Tibial nerve (tissue), 4 donors: ENCODE results near the gene KASH5. TPM values are rescaled to one million over a fixed set of nuclear protein-coding genes. Genes with fewer than 3 reads are reported as not detected.

Experiments used
- DNase-seq, 2 donors: peaks; one replicate each; pipeline ENCODE4 v3.0.0-alpha.2; 2019; ENCODE audit warnings: low spot score in 2 of 2
- H3K27ac ChIP-seq, 4 donors: fragments of 200-600 bp; sonication (generic) in 3 of 4; one replicate each; pipeline ENCODE4 v1.5.1; 2017 to 2019; ENCODE audit warnings: mild to moderate bottlenecking in 1 of 4
- H3K27me3 ChIP-seq, 2 donors: fragments of 200-600 bp; sonication (generic) in 1 of 2; one replicate each; pipeline versions ENCODE4 v1.5.1 to v1.6.0; 2017 to 2019
- H3K36me3 ChIP-seq, 3 donors: fragments of 200-600 bp; sonication (generic); one replicate each; pipeline ENCODE4 v1.5.1; 2018 to 2019
- H3K4me1 ChIP-seq, 4 donors: fragments of 200-600 bp; sonication (generic) in 3 of 4; one replicate each; pipeline ENCODE4 v1.5.1; 2017 to 2019
- H3K4me3 ChIP-seq, 4 donors: fragments of 200-600 bp; sonication (generic) in 3 of 4; one replicate each; pipeline ENCODE4 v1.5.1; 2017 to 2019; ENCODE audit warnings: mild to moderate bottlenecking in 1 of 4, moderate library complexity in 1 of 4
- H3K9me3 ChIP-seq, 4 donors: fragments of 200-600 bp; sonication (generic) in 3 of 4; one replicate each; pipeline ENCODE4 v1.5.1; 2017 to 2019
- CTCF ChIP-seq, 5 experiments: fragments of 200-600 bp in 3 of 5; fragments of 450-650 bp in 2 of 5; sonication (generic) in 3 of 5; IDR thresholded peaks; one replicate each; pipeline ENCODE4 v1.5.1; 2016 to 2019; ENCODE audit warnings: antibody characterized with exemption in 5 of 5, mild to moderate bottlenecking in 3 of 5, moderate library complexity in 2 of 5
- EP300 ChIP-seq, 2 donors: sonication (generic); formaldehyde crosslinking; IDR thresholded peaks; one replicate each; pipeline ENCODE4 v1.6.1; 2017; ENCODE audit warnings: antibody characterized with exemption in 2 of 2, mild to moderate bottlenecking in 1 of 2
- POLR2A ChIP-seq, 2 donors: fragments of 450-650 bp; IDR thresholded peaks; one replicate each; pipeline ENCODE4 v1.6.1; 2017; ENCODE audit warnings: antibody characterized with exemption in 2 of 2, mild to moderate bottlenecking in 2 of 2, moderate library complexity in 2 of 2
- WGBS, 2 donors: methylation state at CpG; one replicate each; pipeline ENCODE4 v1.1.5; 2018; 5-methylcytosine and 5-hydroxymethylcytosine counted together
- total RNA-seq, 4 donors: library from RNA; depleted of rRNA; stranded (reverse); fragments of >200 nt; gene quantifications; one replicate each; pipeline ENCODE4 v1.1.0, GENCODE V29; 2016

KASH5 gene
- total RNA-seq, 4 donors from 2014 or later = not detected

- WGBS, 2 donors = 61 to 74% methylated on average over 26 of the region's 26 CpGs
- no peaks in the 10 kb centered on the region for H3K36me3 ChIP-seq
- TF ChIP-seq CTCF (IDR thresholded peaks at IDR 0.05) (no peak), POLR2A (IDR thresholded peaks at IDR 0.05) (no peak), EP300 (IDR thresholded peaks at IDR 0.05) (no peak)
- no peak overlapping the region for H3K4me3 ChIP-seq
- peaks cover 0 to 39% of the 10 kb centered on the region in 2 donors for H3K27me3 ChIP-seq
- H3K27ac ChIP-seq = no peak overlapping the region
- H3K4me1 ChIP-seq = no peaks in the 10 kb centered on the region
- no peaks in the 10 kb centered on the region for H3K9me3 ChIP-seq
- DNase-seq = no peak
Observed at GRCh38 chr19:49390131-49390928, 2.3 kb downstream of the KASH5 start.

- Histone ChIP-seq H3K4me1 (no peaks in the 10 kb centered on the region), H3K27me3 (peaks cover 0 to 39% of the 10 kb centered on the region in 2 donors), H3K4me3 (no peak overlapping the region), H3K9me3 (no peaks in the 10 kb centered on the region), H3K27ac (no peak overlapping the region), H3K36me3 (no peaks in the 10 kb centered on the region)
- no peak for TF ChIP-seq EP300 (IDR thresholded peaks at IDR 0.05)
- WGBS, 2 donors = 58 to 67% methylated on average over 9 of the region's 9 CpGs
- no peak for DNase-seq
Observed at GRCh38 chr19:49390929-49391359, 2.9 kb downstream of the KASH5 start.

GRCh38 chr19:49391581-49392399, 3.7 kb downstream of the KASH5 start:
- 20 to 23% methylated on average over 13 to 14 of the region's 14 CpGs for WGBS, 2 donors
- peak; percentile 59 to 65 for DNase-seq
- Histone ChIP-seq H3K36me3 (no peaks in the 10 kb centered on the region), H3K4me3 (no peak overlapping the region), H3K27ac (no peak overlapping the region), H3K4me1 (no peaks in the 10 kb centered on the region), H3K9me3 (no peaks in the 10 kb centered on the region), H3K27me3 (peaks cover 0 to 39% of the 10 kb centered on the region in 2 donors)
- TF ChIP-seq CTCF (IDR thresholded peaks at IDR 0.05) = peak; percentile 63 to 91 (median 75)
- TF ChIP-seq POLR2A (IDR thresholded peaks at IDR 0.05) = no peak

GRCh38 chr19:49393881-49394280, 5.8 kb downstream of the KASH5 start:
- H3K4me3 ChIP-seq = no peak overlapping the region
- H3K27ac ChIP-seq = no peak overlapping the region
- H3K27me3 ChIP-seq = peaks cover 0 to 28% of the 10 kb centered on the region in 2 donors
- H3K36me3 ChIP-seq = no peaks in the 10 kb centered on the region
- no peaks in the 10 kb centered on the region for H3K4me1 ChIP-seq
- no peaks in the 10 kb centered on the region for H3K9me3 ChIP-seq
- 41 to 50% methylated on average over 4 to 5 of the region's 5 CpGs for WGBS, 2 donors
- DNase-seq = no peak
- TF ChIP-seq CTCF (IDR thresholded peaks at IDR 0.05) (no peak), EP300 (IDR thresholded peaks at IDR 0.05) (no peak), POLR2A (IDR thresholded peaks at IDR 0.05) (no peak)

DNA sequence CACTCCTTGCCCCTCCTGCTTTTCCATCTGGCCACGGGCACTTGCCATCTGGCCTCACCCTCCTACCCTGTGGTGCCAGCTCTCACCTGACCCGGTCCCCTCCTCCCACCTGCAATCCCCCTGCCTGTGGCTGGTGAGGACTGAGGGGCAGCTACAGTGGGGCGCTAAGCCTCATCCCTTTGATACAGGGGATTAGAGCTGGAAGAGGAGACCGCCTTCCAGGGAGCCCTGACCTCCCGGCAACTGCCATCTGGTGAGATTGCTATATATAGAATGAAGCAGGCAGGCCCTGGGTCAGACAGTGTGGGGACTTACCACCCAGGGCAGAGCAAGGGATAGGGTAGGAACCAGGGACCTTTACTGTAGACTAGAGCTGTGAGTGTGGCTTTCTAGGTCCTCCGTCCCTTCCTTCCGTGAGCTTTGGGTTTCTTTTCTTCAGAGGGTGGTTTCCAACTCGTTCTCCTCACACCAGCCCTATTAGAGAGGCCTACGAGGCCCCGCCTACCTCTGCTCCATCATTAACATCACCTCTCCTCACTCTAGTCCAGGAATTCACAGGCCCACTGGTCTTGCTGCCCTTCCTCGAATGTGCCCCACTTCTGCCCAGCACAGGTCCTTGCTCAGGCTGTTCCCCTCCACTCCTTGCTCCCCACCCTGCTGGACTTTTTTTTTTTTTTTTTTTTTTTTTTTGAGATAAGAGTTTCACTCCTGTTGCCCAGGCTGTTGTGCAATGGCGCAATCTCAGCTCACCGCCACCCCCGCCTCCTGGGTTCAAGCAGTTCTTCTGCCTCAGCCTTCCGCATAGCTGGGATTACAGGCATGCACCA, 7.7 kb downstream of the KASH5 start:
- no peak overlapping the region for H3K27ac ChIP-seq
- H3K4me3 ChIP-seq = no peak overlapping the region
- H3K36me3 ChIP-seq = no peaks in the 10 kb centered on the region
- 71 to 86% methylated on average over 15 of the region's 15 CpGs for WGBS, 2 donors
- no peaks in the 10 kb centered on the region for H3K4me1 ChIP-seq
- H3K9me3 ChIP-seq = no peaks in the 10 kb centered on the region
- peaks cover 0 to 11% of the 10 kb centered on the region in 2 donors for H3K27me3 ChIP-seq
- no peak for TF ChIP-seq EP300 (IDR thresholded peaks at IDR 0.05)
- TF ChIP-seq CTCF (IDR thresholded peaks at IDR 0.05) = no peak
- TF ChIP-seq POLR2A (IDR thresholded peaks at IDR 0.05) = no peak
- DNase-seq = no peak
